SJSA1 (cell line): ENCODE measurements around the gene UBLCP1. TPM values are rescaled to one million over a fixed set of nuclear protein-coding genes. Genes with fewer than 3 reads are reported as not detected.

Source experiments
- DNase-seq, 2 experiments: peaks; one replicate each; pipeline ENCODE4 v3.0.0-alpha.2; 2015 to 2020; ENCODE audit warnings: low spot score in 2 of 2, low read depth in 1 of 2
- H3K27ac ChIP-seq: fragments of 250-450 bp; sonication (Bioruptor Pico); 2 replicates; pipeline ENCODE4 v1.5.1; 2020; ENCODE audit warnings: mild to moderate bottlenecking, moderate library complexity
- H3K27me3 ChIP-seq: fragments of 250-450 bp; sonication (Bioruptor Pico); replicated peaks from 2 replicates; pipeline ENCODE4 v1.5.1; 2020; ENCODE audit warnings: mild to moderate bottlenecking, moderate library complexity
- H3K36me3 ChIP-seq: fragments of 250-450 bp; sonication (Bioruptor Pico); 2 replicates; pipeline ENCODE4 v1.5.1; 2020; ENCODE audit warnings: mild to moderate bottlenecking
- H3K4me1 ChIP-seq: fragments of 250-450 bp; sonication (Bioruptor Pico); replicated peaks from 2 replicates; pipeline ENCODE4 v1.6.1; 2021; ENCODE audit warnings: mild to moderate bottlenecking
- H3K4me3 ChIP-seq: fragments of 250-450 bp; sonication (Bioruptor Pico); 2 replicates; pipeline ENCODE4 v1.5.1; 2020; ENCODE audit warnings: mild to moderate bottlenecking
- H3K9me3 ChIP-seq: fragments of 250-450 bp; sonication (Bioruptor Pico); replicated peaks from 2 replicates; pipeline ENCODE4 v1.5.1; 2020; ENCODE audit warnings: mild to moderate bottlenecking
- total RNA-seq: library from RNA; depleted of rRNA; stranded (reverse); fragments of >200 nt; shearing (Covaris generic); gene quantifications from 2 replicates; pipeline ENCODE4 v1.2.3, GENCODE V29; 2014; rRNA removed

UBLCP1 gene
- total RNA-seq, 1 experiment from 2014 or later = 87.0 TPM

- no peaks in the 10 kb centered on the region for H3K9me3 ChIP-seq
- H3K27me3 ChIP-seq = no peaks in the 10 kb centered on the region
- peaks cover 37% of the 10 kb centered on the region for H3K4me1 ChIP-seq
- H3K36me3 ChIP-seq = no peaks in the 10 kb centered on the region
- no peak overlapping the region for H3K27ac ChIP-seq
- peak in 1 of 2 experiments; percentile 53 for DNase-seq
- no peak overlapping the region for H3K4me3 ChIP-seq
These were observed 68.2 kb downstream of the UBLCP1 start for GRCh38 chr5:159331093-159331973.

- H3K36me3 ChIP-seq = no peaks in the 10 kb centered on the region
- no peak overlapping the region for H3K27ac ChIP-seq
- no peak overlapping the region for H3K4me3 ChIP-seq
- DNase-seq = no peak
- no peaks in the 10 kb centered on the region for H3K27me3 ChIP-seq
- H3K9me3 ChIP-seq = no peaks in the 10 kb centered on the region
- peaks cover 53% of the 10 kb centered on the region for H3K4me1 ChIP-seq
These were observed 69.9 kb downstream of the UBLCP1 start for GRCh38 chr5:159332800-159333544.

- Histone ChIP-seq H3K27me3 (no peaks in the 10 kb centered on the region), H3K4me1 (peaks cover 57% of the 10 kb centered on the region), H3K9me3 (no peaks in the 10 kb centered on the region), H3K27ac (no peak overlapping the region), H3K36me3 (no peaks in the 10 kb centered on the region), H3K4me3 (no peak overlapping the region)
- peak in 1 of 2 experiments; percentile 12 for DNase-seq
These were observed 70.4 kb downstream of the UBLCP1 start for GRCh38 chr5:159333545-159333925.

Other genes starting within 250 kb of the UBLCP1 start
- 8.5 and 12.7 TPM in 2 replicates for gene EBF1, start 163.4 kb upstream of the UBLCP1 start, total RNA-seq
- 141 TPM in 2 replicates for gene RNF145, start 53.7 kb upstream of the UBLCP1 start, total RNA-seq
- 0.05 TPM in 1 of 2 replicates, not detected in the other for gene IL12B, start 67.2 kb downstream of the UBLCP1 start, total RNA-seq